ENCODE measurements around the gene TNK1. TPM values are rescaled to one million over a fixed set of nuclear protein-coding genes. Genes with fewer than 3 reads are reported as not detected.

Gene TNK1
- total RNA-seq, 1 donor from 2014 or later: 13.3 TPM

- TF ChIP-seq CTCF (IDR thresholded peaks at IDR 0.05; ENCODE audit: insufficient read depth, low read length, poor library complexity, severe bottlenecking): no peak
- no peaks in the 10 kb centered on the region for H3K27me3 ChIP-seq (ENCODE audit: control insufficient read depth, insufficient read depth, low read length)
- no peak overlapping the region for H3K4me3 ChIP-seq (ENCODE audit: low read depth, low read length)
- no peak for DNase-seq (ENCODE audit: low read depth)
- no peaks in the 10 kb centered on the region for H3K36me3 ChIP-seq (ENCODE audit: control insufficient read depth, insufficient read depth, low read length)
Observed at GRCh38 chr17:7416323-7416722, 35.4 kb downstream of the TNK1 start.

- no peaks in the 10 kb centered on the region for H3K27me3 ChIP-seq (ENCODE audit: control insufficient read depth, insufficient read depth, low read length)
- no peaks in the 10 kb centered on the region for H3K36me3 ChIP-seq (ENCODE audit: control insufficient read depth, insufficient read depth, low read length)
- TF ChIP-seq CTCF (IDR thresholded peaks at IDR 0.05; ENCODE audit: insufficient read depth, low read length, poor library complexity, severe bottlenecking): no peak
- DNase-seq (ENCODE audit: low read depth): no peak
- H3K4me3 ChIP-seq (ENCODE audit: low read depth, low read length): no peak overlapping the region
Observed at GRCh38 chr17:7417056-7417655, 36.3 kb downstream of the TNK1 start.

GRCh38 chr17:7418472-7419152 lies 37.7 kb downstream of the TNK1 start:
- no peak for TF ChIP-seq CTCF (IDR thresholded peaks at IDR 0.05; ENCODE audit: insufficient read depth, low read length, poor library complexity, severe bottlenecking)
- no peaks in the 10 kb centered on the region for H3K27me3 ChIP-seq (ENCODE audit: control insufficient read depth, insufficient read depth, low read length)
- no peak for DNase-seq (ENCODE audit: low read depth)
- H3K36me3 ChIP-seq (ENCODE audit: control insufficient read depth, insufficient read depth, low read length): no peaks in the 10 kb centered on the region
- H3K4me3 ChIP-seq (ENCODE audit: low read depth, low read length): no peak overlapping the region

- Histone ChIP-seq H3K27me3 (ENCODE audit: control insufficient read depth, insufficient read depth, low read length) (no peaks in the 10 kb centered on the region), H3K36me3 (ENCODE audit: control insufficient read depth, insufficient read depth, low read length) (no peaks in the 10 kb centered on the region), H3K4me3 (ENCODE audit: low read depth, low read length) (no peak within 1 kb of the TSS)
- no peak for DNase-seq (ENCODE audit: low read depth)
- no peak for TF ChIP-seq CTCF (IDR thresholded peaks at IDR 0.05; ENCODE audit: insufficient read depth, low read length, poor library complexity, severe bottlenecking)
Observed at GRCh38 chr17:7419819-7420610, 39.1 kb downstream of the TNK1 start, which contains the start of gene SPEM1. Gene SPEM1, plus strand, starts transcription at chr17:7420324. Its CDS starts 61 bp downstream, at chr17:7420385.

GRCh38 chr17:7421186-7421585 lies 40.3 kb downstream of the TNK1 start:
- no peaks in the 10 kb centered on the region for H3K27me3 ChIP-seq (ENCODE audit: control insufficient read depth, insufficient read depth, low read length)
- DNase-seq (ENCODE audit: low read depth): no peak
- no peaks in the 10 kb centered on the region for H3K36me3 ChIP-seq (ENCODE audit: control insufficient read depth, insufficient read depth, low read length)
- no peak overlapping the region for H3K4me3 ChIP-seq (ENCODE audit: low read depth, low read length)
- no peak for TF ChIP-seq CTCF (IDR thresholded peaks at IDR 0.05; ENCODE audit: insufficient read depth, low read length, poor library complexity, severe bottlenecking)
